ENCODE data around the gene NOC4L.

NOC4L gene

DNA sequence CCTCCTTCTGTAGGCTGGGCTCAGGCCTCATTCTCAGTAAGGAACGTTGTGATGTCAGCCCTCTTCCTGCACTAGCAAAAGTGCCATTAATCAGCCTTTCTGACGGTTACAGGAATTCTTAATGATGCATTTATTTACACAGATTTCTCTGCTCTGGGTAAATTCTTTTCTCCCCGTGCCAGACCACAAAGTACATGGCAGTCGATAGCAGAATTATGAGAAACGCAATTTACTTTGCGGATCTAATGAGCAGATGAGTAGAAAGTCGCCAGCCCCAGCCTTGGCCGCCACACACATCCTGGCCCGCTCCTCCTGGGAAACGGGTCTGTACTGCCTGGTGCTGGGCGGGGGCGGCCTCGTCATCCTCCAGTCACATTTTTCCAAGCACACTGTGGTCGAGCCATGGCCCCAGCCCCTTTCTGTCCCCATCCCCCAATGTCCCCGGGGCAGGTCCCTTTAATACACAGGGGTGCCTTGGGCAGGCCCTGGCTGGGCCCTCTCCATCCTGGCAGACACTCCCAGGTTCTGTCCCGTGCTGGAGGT lies 25.9 kb downstream of the NOC4L start:
- no peak for DNase-seq (ENCODE audit: low spot score)

DNA sequence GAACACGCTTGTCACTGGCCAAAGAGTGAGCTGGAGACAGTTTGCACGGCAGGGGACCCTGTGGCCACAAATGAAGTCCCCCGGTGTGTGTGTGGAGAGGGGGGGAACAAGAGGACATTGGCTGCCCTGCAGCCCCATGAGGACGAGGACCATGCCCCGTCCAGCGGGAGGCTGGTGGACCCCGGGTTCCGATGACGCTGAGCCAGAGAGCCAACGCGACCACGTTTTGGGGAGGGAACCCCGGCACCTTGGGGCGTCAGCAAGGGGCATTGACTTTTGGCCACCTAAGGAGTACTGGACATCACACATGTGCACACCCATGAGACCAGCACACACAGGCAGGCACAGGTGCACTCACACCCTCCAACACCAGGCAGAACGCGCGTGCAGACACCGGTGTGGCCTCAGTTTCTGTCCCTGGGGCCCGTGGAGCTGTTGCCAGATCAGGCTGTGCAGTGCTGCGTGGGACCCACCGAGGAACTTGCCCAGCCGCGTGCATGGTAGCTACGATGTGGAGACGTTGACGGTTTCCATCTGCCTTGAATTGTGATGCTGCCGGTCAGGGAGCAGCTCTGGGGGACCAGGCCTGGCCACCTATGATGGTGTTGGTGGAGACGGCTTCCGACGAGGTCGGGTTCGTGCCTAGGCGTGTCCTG lies 26.5 kb downstream of the NOC4L start:
- no peak for DNase-seq (ENCODE audit: low spot score)

DNA sequence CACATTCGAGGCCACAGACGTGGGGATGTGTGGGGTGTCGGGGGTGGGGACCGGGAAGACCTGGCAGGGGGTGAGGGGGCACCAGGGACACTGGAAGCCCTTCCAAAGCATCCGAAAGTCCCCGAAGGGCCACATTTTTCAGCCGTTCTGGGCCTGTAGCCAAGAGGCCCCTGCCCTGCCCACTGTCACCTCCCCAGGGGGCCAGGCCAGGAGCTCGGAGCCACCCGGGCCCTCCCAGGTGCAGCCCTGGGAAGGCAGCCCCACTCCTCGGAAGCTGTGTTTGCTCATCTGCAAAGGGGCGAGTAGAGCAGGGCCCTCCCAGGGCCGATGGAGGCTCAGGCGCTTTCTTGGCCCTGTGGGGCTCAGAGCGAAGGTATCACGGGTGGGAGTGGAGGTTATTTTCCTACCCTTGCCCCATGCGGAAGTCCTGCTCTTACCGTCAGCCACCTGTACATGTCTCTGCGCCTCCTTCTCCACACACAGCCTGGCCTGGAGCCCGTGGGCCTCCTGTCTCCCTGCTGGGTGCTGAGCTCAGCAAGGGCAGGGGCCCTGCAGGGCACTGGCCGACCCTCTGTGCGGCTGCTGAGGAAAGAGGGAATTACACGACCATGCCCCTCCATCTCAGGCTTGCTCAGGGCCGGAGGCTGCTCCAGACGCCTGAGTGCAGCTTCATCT lies 27.2 kb downstream of the NOC4L start:
- DNase-seq (ENCODE audit: low spot score) = no peak

DNA sequence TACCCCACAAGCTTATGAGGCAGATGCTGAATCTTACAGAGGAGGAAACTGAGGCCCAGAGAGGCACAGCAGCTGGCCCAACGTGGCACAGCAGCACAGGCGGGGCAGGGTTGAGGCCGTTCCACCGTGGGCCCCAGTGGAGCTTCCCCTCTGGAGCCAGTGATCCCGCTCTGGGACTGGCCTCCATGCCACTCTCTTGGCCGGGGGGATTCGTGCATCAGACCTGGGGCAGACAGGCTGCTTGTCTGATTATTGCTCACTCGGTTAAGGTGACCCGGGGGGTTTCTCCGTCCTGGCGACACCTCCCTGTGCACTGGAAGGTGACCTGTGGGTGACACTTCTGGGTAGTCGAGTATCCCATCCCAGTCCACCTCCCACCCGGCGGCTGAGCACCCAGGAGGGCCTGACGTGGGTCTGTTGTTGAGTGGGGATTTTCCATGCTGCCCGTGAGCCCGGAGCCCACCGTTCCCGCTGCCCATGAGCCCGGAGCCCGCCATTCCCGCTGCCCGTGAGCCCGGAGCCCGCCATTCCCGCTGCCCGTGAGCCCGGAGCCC lies 27.8 kb downstream of the NOC4L start:
- no peak for DNase-seq (ENCODE audit: low spot score)

DNA sequence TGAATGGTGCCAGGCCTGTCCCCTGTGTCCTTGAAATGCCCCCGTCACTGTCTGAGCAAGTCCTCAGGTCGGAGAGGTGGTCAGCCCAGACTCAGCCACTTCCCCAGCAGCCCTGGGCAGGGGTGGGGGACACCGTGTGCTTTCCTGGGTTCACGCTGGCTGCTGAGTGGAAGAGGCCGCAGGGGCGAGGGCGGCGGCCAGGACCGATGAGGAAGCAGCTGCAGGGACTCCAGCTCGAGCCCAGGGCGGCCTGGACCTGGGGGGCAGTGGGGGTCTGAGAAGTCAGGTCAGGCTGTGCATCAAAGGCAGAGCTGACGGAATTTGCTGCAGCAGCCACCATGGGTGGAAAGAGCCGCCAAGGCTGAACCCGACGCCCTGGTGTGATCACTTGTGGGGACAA lies 28.4 kb downstream of the NOC4L start:
- DNase-seq (ENCODE audit: low spot score) = no peak

DNA sequence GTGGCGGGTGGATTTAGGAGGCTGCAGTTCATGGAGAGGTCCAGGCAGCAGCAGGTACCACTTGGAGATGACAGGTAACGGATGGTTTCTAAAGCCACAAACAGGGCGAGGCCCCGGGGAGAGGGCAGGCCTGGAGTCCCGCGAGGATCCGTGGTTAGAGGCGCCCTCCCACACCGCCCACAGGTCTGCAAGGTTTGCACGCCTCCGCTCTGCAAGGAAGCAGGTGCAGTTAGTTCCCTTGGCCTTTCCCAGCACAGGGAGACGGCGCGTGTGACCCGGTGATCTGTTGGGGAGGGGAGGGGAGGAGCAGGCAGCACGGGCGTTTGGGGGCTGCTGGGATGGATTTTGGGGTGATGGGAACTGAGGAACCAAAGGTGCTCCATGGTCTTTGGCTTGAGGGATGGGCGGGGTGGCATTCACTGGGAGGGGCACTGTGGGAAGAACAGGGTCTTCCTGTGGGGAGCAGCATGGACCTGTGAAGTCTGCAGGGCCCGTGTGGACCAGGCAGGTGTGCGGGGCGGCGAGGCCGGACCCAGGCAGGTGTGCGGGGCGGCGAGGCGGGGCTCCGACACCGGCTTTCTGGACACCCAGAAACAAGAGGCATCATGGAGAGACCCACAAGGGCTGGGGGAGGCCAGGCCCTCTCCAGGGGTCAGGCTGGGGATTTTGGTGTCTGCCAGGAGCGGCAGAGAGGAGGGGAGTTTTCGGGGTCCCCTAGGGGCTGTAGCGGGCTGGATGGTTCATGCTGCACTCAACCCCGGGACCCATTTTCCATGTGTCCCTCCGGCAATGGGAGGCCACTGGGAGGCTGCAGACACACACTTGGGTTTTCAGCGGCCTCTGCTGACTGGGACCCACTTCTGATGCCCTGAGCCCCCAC lies 29.1 kb downstream of the NOC4L start:
- DNase-seq (ENCODE audit: low spot score) = no peak

DNA sequence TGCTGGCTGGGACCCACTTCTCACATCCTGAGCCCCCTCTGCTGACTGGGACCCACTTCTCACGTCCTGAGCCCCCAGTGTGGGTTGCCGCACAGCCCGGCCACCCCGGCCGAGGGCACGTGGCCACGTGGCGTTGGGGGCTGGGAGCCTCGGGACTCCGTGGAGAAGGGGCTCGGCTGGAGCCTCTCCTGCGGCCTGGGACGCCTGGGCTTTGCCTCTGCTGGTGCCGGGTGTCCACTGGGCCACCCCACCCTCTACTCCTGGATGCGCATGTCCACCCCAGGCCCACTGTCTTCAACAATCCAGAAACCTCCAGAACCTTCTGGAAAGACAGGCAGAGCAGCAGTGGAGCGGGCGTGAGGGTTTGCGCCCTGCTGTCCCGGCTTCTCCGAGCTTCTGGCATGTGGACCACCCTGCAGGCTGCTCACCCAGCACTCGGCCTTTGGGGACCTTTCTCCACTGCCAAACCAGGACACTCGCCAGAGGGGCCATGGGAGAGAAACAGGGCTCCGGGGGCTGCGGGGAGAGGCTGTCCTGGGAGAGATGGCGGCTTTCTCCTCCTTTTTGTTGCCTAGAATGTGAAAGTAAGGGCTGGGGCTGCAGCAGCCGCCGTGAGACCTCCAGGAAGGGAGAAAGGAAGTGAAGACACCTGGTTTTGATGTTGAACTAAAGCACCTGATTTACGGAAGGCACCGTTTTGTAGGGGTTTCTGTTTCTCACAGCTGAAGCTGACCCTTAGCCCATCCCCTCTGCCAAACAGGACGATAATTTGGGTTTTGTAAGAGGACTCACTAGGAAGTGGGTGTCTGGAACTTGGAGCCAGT lies 30.0 kb downstream of the NOC4L start:
- no peak for DNase-seq (ENCODE audit: low spot score)

DNA sequence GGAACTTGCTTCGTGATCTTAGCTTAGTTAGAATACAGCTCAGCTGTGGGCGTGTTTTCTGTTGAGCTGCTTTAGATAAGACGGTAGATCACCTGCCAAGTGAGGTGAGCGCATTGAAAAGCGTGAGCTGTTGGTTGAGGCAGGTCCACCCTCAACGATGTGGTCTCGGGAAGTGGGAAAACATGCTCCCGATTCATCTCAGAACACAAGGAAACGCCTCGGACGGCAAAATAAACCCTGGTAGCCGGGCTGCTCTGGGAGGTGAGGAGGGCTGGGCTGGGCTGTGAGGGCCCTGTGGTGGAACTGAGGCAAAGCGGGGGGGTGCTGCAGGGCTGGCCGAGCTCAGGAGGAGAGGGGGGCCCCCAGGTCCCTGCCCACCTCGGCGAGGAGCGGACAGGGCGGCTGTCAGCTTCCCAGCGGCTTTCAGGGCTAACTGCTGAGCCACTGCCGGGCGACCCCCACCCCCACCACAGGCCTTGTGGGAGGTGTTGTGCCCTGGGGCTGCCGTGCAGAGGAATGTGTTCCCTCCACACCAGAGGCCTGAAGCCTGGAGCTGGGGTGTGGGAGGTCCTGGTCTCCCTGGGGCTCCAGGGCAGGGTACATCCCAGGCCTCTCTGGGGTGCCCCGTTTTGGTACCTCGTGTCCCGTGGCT lies 30.7 kb downstream of the NOC4L start:
- no peak for DNase-seq (ENCODE audit: low spot score)

DNA sequence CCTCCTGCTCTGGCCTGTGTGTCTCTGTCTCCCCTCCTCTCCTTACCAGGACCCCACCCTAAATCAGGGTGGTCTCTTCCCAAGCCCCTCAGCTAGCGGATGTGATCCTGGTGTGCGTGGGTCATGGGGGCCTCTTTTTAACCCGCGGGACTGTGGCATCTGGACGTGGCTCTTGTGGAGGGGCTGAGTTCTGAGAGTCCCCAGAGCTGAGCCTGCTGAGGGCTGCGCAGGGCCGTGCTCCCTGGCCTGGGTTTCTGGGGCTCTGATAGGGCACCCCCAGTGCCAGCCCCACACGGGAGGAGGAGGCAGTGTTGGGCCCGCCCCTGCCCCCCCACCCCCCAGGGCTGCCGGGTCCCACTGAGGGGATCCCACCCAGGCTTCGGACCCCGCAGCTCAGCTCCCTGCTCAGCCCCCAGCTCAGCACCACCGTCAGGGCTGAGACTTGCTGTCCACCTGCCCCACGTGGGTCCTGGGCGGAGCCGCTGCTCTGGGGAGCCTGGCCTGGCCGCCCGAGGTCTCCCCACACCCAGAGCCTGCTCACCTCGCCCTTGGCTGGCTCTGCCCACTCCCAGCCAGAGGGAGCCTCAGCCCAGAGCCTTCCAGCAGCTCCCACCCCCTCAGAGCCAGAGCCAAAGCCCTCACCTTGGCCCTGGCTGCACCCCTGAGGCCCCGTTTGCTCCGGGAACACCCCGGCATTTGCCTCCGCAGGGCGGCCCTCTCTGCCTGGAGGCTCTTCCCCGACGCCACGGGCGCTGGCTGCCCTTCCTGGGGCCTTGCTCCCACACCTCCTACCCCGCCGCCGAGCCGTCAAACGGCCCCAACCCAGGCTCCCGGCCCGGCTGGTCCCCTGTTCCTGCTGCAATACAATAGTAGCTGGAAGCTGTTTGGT lies 31.5 kb downstream of the NOC4L start:
- no peak for DNase-seq (ENCODE audit: low spot score)

DNA sequence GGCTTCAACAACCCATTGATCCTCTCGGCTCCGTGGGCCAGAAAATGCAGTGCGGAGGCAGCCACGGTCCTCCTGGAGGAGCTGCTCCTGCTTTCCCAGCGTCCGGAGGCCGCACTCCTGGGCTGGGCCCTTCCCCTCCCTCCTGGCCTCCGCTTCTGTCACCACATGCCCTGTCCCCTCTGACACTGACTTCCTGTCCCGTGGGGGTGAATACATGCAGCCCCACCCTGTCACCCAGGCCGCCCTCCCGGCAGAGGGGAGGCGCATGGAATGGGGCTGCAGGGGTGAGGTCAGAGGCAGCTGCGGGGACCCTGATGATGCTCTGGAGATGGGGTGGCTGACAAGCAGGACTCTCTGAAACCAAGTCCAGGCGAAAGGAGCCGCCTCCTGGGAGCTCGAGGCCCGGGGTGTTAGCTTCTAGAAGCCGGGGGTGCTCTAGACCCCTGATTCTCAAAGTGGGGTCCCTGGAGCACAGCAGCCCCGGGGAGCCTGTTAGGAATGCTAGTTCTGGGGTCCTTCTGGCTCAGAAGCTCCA lies 32.2 kb downstream of the NOC4L start:
- no peak for DNase-seq (ENCODE audit: low spot score)

DNA sequence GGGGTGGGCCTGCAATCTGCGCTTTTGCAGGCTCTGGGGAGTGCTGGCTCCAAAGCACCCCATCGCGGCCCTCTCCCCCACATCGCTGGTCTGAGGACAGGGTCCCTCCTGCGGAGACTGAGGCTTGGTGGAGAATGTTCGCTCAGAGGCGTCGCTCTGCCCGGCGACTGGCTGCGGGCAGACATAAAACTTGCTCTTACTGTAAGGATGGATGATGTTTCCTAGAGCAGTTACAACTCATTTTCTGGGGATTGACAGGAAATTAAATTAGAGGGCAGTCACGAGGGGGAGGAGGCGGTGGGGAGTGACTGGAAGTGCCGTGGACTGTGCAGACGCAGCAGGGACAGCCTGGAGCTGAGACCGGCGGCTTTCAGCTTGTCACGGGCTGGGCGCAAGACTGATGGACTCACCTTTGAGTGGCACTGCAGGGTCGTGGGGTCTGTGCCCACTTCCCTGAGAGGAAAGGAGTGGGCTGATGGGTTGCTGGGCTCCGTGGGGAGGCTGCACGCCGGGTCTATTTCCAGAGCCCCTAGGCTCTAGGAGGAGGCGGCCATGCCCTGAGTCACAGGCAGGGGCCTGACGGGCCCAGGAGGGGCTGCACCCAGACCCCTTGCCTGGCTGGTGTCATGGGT lies 32.8 kb downstream of the NOC4L start:
- no peak for DNase-seq (ENCODE audit: low spot score)

DNA sequence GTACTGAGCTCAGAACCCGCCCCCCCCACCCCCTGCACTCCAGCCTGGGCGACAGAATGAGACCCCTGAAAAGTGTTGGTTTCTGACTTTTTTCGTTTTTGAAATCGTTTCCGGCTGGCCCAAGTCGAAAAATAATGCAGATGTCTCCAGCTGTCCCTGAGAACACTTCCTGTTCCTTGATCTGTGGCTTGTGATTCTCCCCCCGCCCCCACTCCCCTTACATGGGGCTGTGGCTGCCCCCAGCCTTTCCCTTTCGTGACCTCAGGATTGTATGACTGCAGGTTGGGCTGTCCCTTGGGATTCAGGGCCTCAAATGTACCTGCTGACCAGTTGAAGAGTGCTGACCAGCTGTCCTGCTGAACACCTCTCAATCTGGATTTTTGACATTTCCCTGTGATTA lies 34.1 kb downstream of the NOC4L start:
- DNase-seq (ENCODE audit: low spot score) = no peak

DNA sequence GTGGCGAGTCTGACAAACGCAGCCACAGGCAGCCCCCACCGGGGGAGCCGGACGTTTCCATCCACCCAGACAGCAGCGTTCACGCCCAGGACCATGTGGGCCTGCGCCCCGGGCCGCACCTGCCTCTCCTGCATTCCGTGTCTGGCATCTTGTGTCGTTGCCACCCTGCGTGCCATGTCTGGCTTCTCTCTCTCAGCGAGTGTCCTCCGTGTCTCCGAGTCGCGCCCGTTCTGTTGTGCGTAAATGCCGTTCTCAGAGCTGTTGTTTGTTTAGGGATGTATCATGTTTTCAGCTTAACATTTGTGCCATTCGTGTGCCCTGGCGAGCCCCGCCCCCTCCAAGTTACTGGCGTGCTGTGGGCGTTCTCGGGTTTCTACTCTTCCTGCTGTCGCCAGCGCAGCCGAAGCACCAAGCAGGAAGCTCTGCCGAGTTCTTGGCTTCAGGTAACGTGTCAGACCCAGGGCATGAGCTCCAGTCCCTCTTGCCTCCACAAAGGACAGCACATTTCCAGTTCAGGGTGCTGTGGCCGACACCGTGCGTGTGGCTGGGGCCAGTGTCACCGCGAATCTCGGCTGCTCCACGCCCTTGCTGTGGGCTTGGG lies 34.6 kb downstream of the NOC4L start:
- DNase-seq (ENCODE audit: low spot score) = no peak

DNA sequence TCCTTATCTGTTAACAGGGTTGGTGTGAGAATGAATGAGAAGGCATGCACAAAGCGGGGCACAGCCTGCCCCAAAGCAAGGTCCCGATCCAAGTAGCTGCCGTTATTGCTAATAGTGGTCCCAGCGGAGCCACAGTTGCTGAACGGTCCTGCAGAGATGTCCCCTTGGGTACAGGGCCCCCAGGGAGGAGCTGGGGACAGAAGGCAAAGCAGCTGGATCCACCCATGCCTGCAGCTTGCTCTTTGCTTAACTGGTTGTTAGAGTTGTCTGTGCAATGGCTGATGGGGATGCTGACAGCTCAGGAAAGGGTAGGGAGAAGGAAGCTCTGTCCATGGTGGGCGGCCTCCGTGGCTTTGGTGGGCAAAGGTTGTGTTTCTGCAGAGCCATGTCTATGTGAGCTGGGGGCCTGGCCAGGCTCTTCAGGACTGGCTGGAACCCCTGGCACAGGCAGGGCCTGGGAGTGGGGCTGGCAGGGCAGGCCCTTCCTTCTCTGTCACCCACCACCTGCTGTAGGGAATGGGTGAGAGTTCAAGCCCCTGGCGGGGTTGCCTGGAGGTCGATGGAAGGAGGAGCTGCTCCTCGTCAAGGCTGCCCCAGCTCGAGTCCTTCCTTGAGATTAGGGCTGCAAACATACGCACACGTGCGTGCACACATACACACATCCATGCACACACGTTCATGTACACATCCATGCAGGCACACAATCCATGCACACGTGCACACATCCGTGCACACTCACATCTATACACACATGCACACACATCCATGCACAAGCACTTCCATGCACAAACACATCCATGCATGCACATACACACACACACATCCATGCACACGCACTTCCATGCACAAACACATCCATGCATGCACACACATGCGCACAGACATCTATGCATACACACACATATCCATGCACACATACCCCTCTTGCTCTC lies 35.4 kb downstream of the NOC4L start:
- DNase-seq (ENCODE audit: low spot score) = no peak

DNA sequence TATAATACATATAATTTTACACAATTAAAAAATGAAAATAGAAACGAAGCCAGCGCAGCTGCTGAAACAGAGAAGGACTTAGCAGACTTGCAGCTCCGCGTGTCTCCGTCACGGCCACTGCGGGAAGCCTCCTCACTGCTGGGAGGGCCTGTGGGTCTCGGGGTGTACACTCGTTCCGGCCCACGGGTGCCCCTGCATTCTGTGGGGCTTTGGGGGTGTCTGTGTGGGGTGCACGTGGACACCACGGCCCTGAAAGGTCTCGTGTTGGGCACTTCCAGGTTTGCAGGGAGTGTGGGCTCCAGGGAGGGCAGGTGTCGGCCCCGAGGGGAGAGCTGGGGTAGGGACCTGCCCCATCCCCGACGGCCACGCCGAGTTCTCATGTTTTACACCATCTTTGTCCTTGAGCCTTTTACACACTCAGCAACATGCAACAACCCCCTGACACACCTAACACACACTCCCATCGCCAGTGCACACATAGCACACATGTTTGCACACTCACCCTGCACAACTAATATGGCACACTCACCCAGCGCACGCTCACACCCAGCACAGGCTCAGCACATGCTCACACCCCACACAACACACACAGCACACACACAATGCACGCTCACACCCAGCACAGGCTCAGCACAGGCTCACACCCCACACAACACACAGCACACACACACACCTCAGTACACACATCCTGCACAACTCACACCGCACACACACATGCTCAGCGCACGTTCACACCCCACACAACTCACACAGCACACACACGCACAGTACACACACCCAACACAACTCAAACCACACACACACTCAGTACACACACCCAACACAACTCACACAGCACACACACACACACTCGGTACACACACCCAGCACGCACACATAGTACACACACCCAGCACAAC lies 36.6 kb downstream of the NOC4L start:
- DNase-seq (ENCODE audit: low spot score) = no peak

DNA sequence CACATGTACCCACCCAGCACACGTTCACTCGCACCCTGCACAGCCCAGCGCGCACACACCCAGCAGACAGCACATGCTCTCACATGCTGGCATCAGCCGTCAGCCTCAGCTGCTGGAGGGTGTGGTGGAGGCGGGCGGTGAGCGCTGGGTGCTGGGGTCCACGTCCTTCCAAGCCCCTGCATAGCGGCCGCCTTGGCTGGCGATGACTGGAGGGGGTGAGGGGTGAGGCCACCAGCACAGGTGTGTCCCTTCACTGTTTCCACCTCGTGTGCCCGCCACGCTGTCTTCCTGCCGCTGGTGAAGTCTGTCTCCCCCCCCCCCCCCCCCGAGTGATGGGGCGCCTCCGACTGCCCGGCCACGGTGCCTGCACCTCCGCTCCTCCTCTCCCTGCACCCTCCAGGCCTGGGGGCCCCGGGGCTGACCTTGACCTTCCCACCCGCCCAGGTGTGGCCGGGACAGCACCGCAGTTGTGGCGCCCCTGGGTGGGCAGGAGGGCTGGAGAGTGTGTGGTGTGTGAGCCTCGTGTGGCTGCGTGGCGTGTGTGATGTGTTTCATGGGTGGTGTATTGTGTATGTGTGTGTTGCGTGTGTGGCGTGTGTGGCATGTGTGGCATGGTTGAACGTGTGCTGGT lies 37.4 kb downstream of the NOC4L start:
- no peak for DNase-seq (ENCODE audit: low spot score)
